ENCODE measurements around the gene ABHD2. TPM values are rescaled to one million over a fixed set of nuclear protein-coding genes. Genes with fewer than 3 reads are reported as not detected.

Gene ABHD2
- total and polyA plus RNA-seq, 5 donors from 2014 or later: 18.7 to 67.8 (median 21.3) TPM

DNA sequence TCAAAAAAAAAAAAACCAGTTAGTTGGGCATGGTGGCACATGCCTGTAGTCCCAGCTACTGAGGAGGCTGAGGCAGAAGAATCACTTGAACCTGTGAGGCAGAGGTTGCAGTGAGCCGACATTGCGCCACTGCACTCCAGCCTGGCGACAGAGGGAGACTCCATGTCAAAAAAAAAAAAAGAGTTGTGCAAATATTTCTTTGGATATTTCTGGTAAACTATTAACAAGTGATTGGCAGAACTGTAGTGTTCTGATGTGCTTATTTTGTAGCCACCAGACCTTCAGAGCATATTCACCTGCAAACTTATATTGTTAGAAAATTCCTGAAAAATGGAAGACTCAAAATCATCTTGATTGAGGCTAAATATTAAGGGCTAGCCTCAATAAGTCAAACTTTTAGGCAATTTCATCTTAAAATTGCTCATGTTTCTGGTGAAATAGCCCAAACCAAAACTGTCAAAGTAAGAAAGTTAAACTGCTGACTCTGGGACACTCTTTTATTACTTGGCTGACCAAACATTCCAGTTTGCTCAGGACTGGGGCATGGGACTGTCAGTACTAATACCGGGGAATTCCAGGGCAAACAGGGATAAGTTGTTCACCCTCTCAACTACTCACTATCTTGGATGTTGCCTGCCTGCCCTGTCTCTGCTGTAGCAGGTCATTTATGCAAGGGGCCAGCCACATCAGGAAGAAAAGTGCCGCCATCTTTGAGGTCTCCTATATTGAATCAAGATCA lies 37.0 kb downstream of the ABHD2 start:
- Mint-ChIP-seq H3K27ac (no peak overlapping the region), H3K36me3 (peaks cover 33% of the 10 kb centered on the region), H3K9me3 (no peaks in the 10 kb centered on the region)

DNA sequence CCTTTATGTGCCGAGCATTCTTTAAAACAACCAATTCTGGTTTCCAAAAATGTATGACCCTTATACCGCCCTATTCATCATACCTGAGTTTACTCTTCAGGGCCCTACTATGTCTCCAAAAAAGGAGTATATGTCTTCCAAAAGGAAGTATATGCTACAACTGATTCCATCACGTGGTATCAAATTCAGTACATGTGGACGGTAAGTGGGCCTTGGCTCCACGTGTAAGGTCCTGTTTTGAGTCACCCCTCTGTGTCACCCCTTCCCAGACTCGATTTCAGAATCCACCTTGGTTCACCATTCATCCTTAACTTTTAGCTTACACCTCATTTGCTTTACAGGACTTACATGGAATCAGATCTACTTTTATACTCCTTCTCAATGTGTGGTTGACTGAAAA lies 37.8 kb downstream of the ABHD2 start:
- Histone ChIP-seq H3K27ac (ENCODE audit: insufficient read depth, low read length, poor library complexity, severe bottlenecking) (no peak overlapping the region), H3K4me1 (ENCODE audit: control insufficient read depth, insufficient read depth, low read length, poor library complexity, severe bottlenecking) (no peaks in the 10 kb centered on the region), H3K36me3 (ENCODE audit: control insufficient read depth, insufficient read depth, low read length) (peaks cover 51% of the 10 kb centered on the region), H3K9me3 (ENCODE audit: control insufficient read depth in 2 of 2, low read length in 2 of 2) (no peaks in the 10 kb centered on the region), H3K4me3 (ENCODE audit: low read depth, low read length) (no peak overlapping the region), H3K27me3 (ENCODE audit: control insufficient read depth, insufficient read depth, low read length) (no peaks in the 10 kb centered on the region)
- Mint-ChIP-seq H3K36me3 (peaks cover 39% of the 10 kb centered on the region), H3K4me3 (no peak overlapping the region), H3K9me3 (no peaks in the 10 kb centered on the region), H3K27ac (no peak overlapping the region), H3K4me1 (peaks cover 0 to 5% (median 2%) of the 10 kb centered on the region in 4 donors), H3K27me3 (no peaks in the 10 kb centered on the region)
- no peak for ATAC-seq (ENCODE audit: low read depth in 2 of 2)
- DNase-seq: no peak

More for the DNA sequence above, 37.0 kb downstream of the ABHD2 start:
- Histone ChIP-seq H3K9me3 (ENCODE audit: control insufficient read depth in 2 of 2, low read length in 2 of 2) (no peaks in the 10 kb centered on the region), H3K27me3 (ENCODE audit: control insufficient read depth, insufficient read depth, low read length) (no peaks in the 10 kb centered on the region), H3K27ac (ENCODE audit: insufficient read depth, low read length, poor library complexity, severe bottlenecking) (no peak overlapping the region), H3K4me3 (ENCODE audit: low read depth, low read length) (no peak overlapping the region), H3K4me1 (ENCODE audit: control insufficient read depth, insufficient read depth, low read length, poor library complexity, severe bottlenecking) (no peaks in the 10 kb centered on the region), H3K36me3 (ENCODE audit: control insufficient read depth, insufficient read depth, low read length) (peaks cover 49% of the 10 kb centered on the region)
- DNase-seq (no peak), ATAC-seq (ENCODE audit: low read depth in 2 of 2) (no peak)
- no peaks in the 10 kb centered on the region for H3K27me3 Mint-ChIP-seq
- H3K4me3 Mint-ChIP-seq: no peak overlapping the region
- H3K4me1 Mint-ChIP-seq: peaks cover 0 to 5% (median 0%) of the 10 kb centered on the region in 4 donors

DNA sequence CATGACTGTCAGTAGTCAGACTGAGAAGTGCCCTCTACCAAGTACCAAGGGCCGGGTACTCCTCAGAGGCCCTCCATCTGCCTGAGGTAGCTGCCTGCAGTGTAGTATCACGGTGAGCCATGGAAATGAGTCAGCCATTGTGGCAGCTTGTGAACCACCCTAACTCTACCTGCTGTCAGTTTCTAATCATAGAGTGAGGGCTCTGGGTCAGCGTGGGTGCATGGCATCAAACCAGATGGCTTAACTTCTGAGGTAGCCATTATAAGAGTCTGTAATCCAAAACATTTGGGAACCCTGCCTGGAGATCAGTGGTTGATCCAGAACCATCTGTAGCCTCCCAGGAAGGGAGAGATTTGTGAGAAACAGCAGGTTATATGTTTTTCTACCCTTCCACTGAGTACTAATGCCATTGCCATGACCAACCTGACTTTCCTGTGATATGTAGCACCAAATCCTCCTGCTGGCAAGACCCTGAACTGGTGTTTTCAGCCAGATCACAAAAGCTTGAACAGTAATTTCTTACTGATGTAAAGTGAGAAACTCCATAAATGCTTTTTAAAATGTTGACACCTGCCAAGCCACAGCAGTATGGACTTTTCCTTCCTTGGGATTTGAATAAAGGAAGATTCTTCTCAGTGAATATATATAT lies 38.9 kb downstream of the ABHD2 start:
- H3K9me3 ChIP-seq (ENCODE audit: control insufficient read depth in 2 of 2, low read length in 2 of 2): no peaks in the 10 kb centered on the region
- H3K27me3 Mint-ChIP-seq: no peaks in the 10 kb centered on the region
- no peak overlapping the region for H3K4me3 Mint-ChIP-seq
- no peaks in the 10 kb centered on the region for H3K4me1 ChIP-seq (ENCODE audit: control insufficient read depth, insufficient read depth, low read length, poor library complexity, severe bottlenecking)
- H3K4me3 ChIP-seq (ENCODE audit: low read depth, low read length): no peak overlapping the region
- ATAC-seq (ENCODE audit: low read depth in 2 of 2): no peak
- peaks cover 48% of the 10 kb centered on the region for H3K36me3 ChIP-seq (ENCODE audit: control insufficient read depth, insufficient read depth, low read length)
- DNase-seq: peak in 1 of 3 donors; percentile 32
- H3K27ac Mint-ChIP-seq: no peak overlapping the region
- peaks cover 42% of the 10 kb centered on the region for H3K36me3 Mint-ChIP-seq
- H3K9me3 Mint-ChIP-seq: no peaks in the 10 kb centered on the region
- H3K4me1 Mint-ChIP-seq: peaks cover 6 to 13% (median 8%) of the 10 kb centered on the region in 4 donors
- H3K27ac ChIP-seq (ENCODE audit: insufficient read depth, low read length, poor library complexity, severe bottlenecking): no peak overlapping the region
- no peaks in the 10 kb centered on the region for H3K27me3 ChIP-seq (ENCODE audit: control insufficient read depth, insufficient read depth, low read length)

DNA sequence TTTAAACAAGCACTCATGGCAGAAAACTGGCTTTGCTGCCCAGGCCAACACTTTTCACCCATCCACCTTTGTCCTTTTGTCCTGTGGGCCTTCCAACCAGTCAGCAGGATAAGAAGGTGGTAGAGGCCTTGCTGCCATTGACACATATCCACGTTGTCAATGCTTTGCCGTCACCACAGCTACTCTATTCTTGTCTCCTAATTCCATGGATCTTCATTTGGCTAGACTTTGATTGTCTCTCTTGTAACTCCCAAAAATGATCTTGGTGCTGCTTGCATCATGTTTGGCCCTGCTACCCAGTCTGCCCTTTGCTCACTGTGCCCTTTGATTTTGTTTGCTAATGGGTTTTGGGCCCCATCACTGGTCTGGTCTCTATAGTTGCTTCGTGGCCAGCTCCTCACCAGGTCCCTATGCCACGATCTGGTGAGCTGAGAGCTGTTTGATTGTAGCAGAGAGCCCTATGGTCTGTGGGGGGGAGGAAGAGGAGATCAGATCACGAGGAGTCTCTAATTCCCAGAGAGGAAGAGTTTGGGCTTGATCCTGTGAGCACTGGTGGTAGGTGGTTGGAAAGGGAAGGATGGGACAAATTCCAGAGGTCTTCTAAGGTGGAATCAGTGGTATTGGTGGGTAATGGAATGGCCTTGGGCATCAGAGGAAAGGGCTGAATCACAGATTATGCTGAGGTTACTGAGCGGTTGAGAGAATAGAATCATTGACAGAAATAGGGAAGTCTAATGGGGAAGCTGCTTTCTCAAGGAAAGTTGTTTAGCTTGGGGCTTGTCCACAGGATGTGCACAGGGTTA lies 40.3 kb downstream of the ABHD2 start:
- no peaks in the 10 kb centered on the region for H3K27me3 Mint-ChIP-seq
- no peaks in the 10 kb centered on the region for H3K9me3 ChIP-seq (ENCODE audit: control insufficient read depth in 2 of 2, low read length in 2 of 2)
- H3K27ac Mint-ChIP-seq: no peak overlapping the region
- peaks cover 6 to 25% (median 17%) of the 10 kb centered on the region in 4 donors for H3K4me1 Mint-ChIP-seq
- H3K27ac ChIP-seq (ENCODE audit: insufficient read depth, low read length, poor library complexity, severe bottlenecking): no peak overlapping the region
- no peak overlapping the region for H3K4me3 Mint-ChIP-seq
- H3K27me3 ChIP-seq (ENCODE audit: control insufficient read depth, insufficient read depth, low read length): no peaks in the 10 kb centered on the region
- ATAC-seq (ENCODE audit: low read depth in 2 of 2) (no peak), DNase-seq (no peak)
- peaks cover 31% of the 10 kb centered on the region for H3K36me3 Mint-ChIP-seq
- H3K9me3 Mint-ChIP-seq: no peaks in the 10 kb centered on the region
- peaks cover 36% of the 10 kb centered on the region for H3K36me3 ChIP-seq (ENCODE audit: control insufficient read depth, insufficient read depth, low read length)
- H3K4me1 ChIP-seq (ENCODE audit: control insufficient read depth, insufficient read depth, low read length, poor library complexity, severe bottlenecking): no peaks in the 10 kb centered on the region
- no peak overlapping the region for H3K4me3 ChIP-seq (ENCODE audit: low read depth, low read length)

DNA sequence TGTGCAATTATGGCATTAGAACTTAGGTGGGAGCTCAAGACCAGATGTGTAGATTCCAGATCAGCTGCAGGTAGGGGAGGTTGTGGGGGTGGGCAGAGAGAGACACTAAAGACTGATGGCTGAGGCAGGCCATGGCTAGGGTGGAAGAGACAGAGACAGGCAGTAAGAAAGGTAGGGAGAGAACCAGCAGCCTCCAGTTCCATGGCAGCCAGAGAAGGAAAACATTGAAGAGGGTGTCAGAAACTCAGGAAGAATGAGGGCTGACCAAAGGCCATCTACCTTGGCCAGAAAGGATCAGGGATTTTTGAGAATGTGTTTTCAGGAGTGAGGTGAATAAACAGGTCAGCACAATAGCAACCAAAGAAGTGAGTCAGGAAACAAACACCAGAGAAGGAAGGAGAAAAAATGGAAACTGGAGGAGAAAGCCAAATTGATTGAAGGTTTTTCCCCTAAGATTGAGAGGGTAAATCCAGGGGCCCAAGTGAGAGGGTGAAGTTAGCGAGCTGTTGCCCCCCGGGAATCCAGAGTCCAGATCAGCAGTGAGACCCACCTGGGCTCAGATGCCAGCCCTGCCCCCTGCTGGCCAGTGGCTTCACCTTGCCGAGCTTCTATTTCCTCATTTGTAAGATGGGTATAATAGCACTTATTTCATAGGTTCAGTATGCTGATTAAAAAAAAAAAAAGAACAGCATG lies 41.0 kb downstream of the ABHD2 start:
- peaks cover 36% of the 10 kb centered on the region for H3K36me3 ChIP-seq (ENCODE audit: control insufficient read depth, insufficient read depth, low read length)
- Mint-ChIP-seq H3K4me1 (peaks cover 7 to 25% (median 18%) of the 10 kb centered on the region in 4 donors), H3K9me3 (no peaks in the 10 kb centered on the region), H3K27ac (no peak overlapping the region), H3K36me3 (peaks cover 27% of the 10 kb centered on the region), H3K4me3 (no peak overlapping the region), H3K27me3 (no peaks in the 10 kb centered on the region)
- H3K4me3 ChIP-seq (ENCODE audit: low read depth, low read length): no peak overlapping the region
- H3K27ac ChIP-seq (ENCODE audit: insufficient read depth, low read length, poor library complexity, severe bottlenecking): no peak overlapping the region
- DNase-seq (peak; percentile 46 to 64 (median 57)), ATAC-seq (ENCODE audit: low read depth in 2 of 2) (peak; percentile 56 to 57)
- no peaks in the 10 kb centered on the region for H3K9me3 ChIP-seq (ENCODE audit: control insufficient read depth in 2 of 2, low read length in 2 of 2)
- H3K4me1 ChIP-seq (ENCODE audit: control insufficient read depth, insufficient read depth, low read length, poor library complexity, severe bottlenecking): no peaks in the 10 kb centered on the region
- no peaks in the 10 kb centered on the region for H3K27me3 ChIP-seq (ENCODE audit: control insufficient read depth, insufficient read depth, low read length)

DNA sequence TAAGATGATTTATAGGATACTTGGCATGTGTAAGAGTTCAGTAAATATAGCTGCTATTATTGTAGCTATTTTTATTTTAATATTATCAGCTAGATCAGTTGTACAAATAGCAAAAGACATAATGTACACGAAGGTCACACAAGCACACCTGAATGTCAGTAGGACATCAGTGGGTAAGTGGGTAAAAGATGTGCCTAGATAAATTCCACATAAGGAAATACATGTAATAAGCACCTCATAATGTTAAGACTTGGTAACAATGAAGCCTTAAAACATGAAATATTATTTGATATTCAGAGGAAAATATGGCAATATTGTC lies 41.5 kb downstream of the ABHD2 start:
- H3K4me3 ChIP-seq (ENCODE audit: low read depth, low read length): no peak overlapping the region
- no peaks in the 10 kb centered on the region for H3K9me3 ChIP-seq (ENCODE audit: control insufficient read depth in 2 of 2, low read length in 2 of 2)
- H3K36me3 ChIP-seq (ENCODE audit: control insufficient read depth, insufficient read depth, low read length): peaks cover 36% of the 10 kb centered on the region
- no peak overlapping the region for H3K27ac ChIP-seq (ENCODE audit: insufficient read depth, low read length, poor library complexity, severe bottlenecking)
- Mint-ChIP-seq H3K27ac (no peak overlapping the region), H3K9me3 (no peaks in the 10 kb centered on the region), H3K27me3 (no peaks in the 10 kb centered on the region), H3K4me3 (no peak overlapping the region), H3K36me3 (peaks cover 27% of the 10 kb centered on the region), H3K4me1 (peaks cover 7 to 25% (median 18%) of the 10 kb centered on the region in 4 donors)
- DNase-seq: no peak
- ATAC-seq (ENCODE audit: low read depth in 2 of 2): no peak
- H3K4me1 ChIP-seq (ENCODE audit: control insufficient read depth, insufficient read depth, low read length, poor library complexity, severe bottlenecking): no peaks in the 10 kb centered on the region
- no peaks in the 10 kb centered on the region for H3K27me3 ChIP-seq (ENCODE audit: control insufficient read depth, insufficient read depth, low read length)

DNA sequence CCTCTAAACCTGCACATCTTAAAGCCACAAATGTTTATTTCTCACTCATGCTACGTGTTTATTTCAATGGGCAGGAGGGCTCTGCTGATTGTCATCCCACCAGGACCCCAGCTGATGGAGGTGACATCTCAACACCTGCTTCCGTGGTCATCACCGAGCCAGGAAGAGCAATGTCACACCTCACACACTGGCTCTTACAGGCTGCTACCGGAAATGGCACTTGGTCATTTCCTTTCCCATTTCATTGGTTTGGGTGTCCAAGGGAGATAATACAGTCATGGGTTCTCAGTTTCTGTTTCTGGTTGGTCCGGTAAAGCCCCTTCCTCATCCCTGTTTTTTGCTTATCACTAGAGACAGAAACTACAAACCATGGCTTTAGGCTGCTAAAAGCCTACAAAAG lies 41.9 kb downstream of the ABHD2 start:
- Histone ChIP-seq H3K4me1 (ENCODE audit: control insufficient read depth, insufficient read depth, low read length, poor library complexity, severe bottlenecking) (no peaks in the 10 kb centered on the region), H3K36me3 (ENCODE audit: control insufficient read depth, insufficient read depth, low read length) (peaks cover 35% of the 10 kb centered on the region), H3K27me3 (ENCODE audit: control insufficient read depth, insufficient read depth, low read length) (no peaks in the 10 kb centered on the region), H3K9me3 (ENCODE audit: control insufficient read depth in 2 of 2, low read length in 2 of 2) (no peaks in the 10 kb centered on the region), H3K4me3 (ENCODE audit: low read depth, low read length) (no peak overlapping the region), H3K27ac (ENCODE audit: insufficient read depth, low read length, poor library complexity, severe bottlenecking) (no peak overlapping the region)
- no peak for DNase-seq
- peaks cover 27% of the 10 kb centered on the region for H3K36me3 Mint-ChIP-seq
- ATAC-seq (ENCODE audit: low read depth in 2 of 2): peak in 1 of 2 donors; percentile 27
- no peaks in the 10 kb centered on the region for H3K27me3 Mint-ChIP-seq
- peaks cover 7 to 26% (median 18%) of the 10 kb centered on the region in 4 donors for H3K4me1 Mint-ChIP-seq
- H3K27ac Mint-ChIP-seq: no peak overlapping the region
- no peaks in the 10 kb centered on the region for H3K9me3 Mint-ChIP-seq
- no peak overlapping the region for H3K4me3 Mint-ChIP-seq

Measured in CD4-positive, CD25-positive, alpha-beta regulatory T cell (primary cell).